Raji (cell line): Measurements from ENCODE around the gene STIMATE.

Experiments
- POLR2A ChIP-seq: IDR thresholded peaks from 2 replicates; pipeline ENCODE4 v1.6.1; 2011; ENCODE audit warnings: low read depth, low read length, control low read depth; ENCODE audit not compliant: insufficient read depth

Gene STIMATE

GRCh38 chr3:52904552-52904951 lies 7.2 kb upstream of the STIMATE start:
- TF ChIP-seq POLR2A: no peak

GRCh38 chr3:52904000-52904399 lies 6.7 kb upstream of the STIMATE start:
- TF ChIP-seq POLR2A: no peak

GRCh38 chr3:52896613-52897012 lies 735 bp downstream of the STIMATE start:
- no peak for TF ChIP-seq POLR2A

DNA sequence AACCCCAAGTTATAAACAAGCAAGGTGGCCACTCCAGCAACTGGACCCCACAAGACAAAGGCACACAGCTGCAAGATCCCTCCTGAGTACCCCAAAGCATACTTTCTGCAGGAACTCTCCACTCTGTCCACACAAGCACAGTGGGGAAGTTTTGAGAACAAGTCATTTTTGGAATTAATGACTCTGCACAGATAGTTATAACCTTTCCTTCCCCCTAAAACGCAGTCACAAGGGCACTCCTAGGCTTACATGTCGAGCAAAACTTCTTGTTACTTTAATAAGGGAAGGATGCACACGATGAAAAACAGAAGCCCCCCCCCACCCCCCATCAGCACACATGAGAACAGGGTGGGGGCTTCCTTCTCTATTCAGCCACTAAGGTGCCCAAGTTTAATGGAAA lies 1.2 kb downstream of the STIMATE start:
- no peak for TF ChIP-seq POLR2A

DNA sequence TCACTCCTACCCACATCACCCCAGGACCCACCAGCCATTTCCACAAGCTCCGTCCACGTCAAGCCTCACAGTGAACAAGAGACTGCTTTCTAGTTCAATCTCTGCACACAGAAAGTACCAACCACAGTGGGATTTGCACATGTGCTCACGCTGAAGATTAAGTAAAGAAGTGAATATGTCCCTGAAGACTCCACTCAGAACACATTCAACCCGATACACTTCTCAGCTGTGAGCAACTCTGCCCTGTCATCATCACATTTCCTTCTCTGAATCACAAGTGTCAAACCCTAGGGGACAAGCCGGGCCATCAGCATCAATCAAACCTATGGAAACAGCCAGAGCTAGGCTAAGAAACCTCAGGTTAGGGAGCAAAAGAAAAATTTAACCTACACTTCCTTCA lies 1.9 kb downstream of the STIMATE start:
- no peak for TF ChIP-seq POLR2A

- TF ChIP-seq POLR2A: no peak
Observed at GRCh38 chr3:52894756-52895155, 2.6 kb downstream of the STIMATE start.

GRCh38 chr3:52893723-52894122 lies 3.6 kb downstream of the STIMATE start:
- TF ChIP-seq POLR2A: no peak

DNA sequence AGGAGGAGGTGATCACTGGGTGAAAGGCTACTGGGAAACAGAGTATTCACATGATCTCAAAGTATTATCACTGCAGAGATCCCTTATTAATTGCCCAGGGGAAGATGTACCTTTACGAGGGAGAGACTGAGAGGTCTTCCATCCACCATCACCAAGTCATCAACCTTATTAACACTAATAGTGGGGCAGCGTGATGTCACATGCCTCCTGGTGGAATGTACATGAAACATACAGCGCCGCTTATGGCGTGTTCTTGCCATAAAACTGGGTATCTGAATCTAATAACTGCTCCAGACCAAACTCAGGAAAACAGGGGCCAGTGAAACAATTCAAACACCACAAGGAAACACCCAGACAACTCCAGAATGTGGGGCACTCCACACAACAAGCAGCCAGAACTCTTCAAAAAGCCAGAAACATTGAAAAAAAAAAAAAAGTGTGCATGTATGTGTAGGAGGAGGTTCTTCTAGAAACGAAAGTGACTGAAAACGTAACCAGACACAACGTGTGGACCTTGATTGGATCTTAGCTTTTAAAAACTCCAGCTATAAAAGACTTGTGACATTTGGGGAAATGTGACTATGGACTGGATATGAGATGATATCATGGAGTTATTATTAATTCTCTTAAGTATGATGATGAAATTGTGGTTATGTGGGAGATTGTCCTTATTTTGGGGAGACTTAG lies 4.6 kb downstream of the STIMATE start:
- TF ChIP-seq POLR2A: no peak

DNA sequence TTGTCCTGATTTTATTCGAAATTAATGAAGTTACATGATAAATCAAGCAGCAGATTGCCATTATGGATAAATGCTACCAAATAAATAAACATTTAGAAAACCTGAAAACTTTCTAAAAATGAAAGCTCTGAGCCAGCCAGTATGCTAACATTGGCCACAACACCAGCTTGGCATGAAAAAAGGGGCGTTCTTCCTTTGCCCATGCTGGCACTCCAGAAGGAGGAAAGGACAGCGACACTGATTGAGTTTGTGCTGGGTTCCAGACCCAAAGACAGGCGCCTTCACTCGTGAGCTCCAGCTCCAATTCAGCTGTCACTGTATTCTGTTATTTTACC lies 5.1 kb downstream of the STIMATE start:
- TF ChIP-seq POLR2A: no peak

DNA sequence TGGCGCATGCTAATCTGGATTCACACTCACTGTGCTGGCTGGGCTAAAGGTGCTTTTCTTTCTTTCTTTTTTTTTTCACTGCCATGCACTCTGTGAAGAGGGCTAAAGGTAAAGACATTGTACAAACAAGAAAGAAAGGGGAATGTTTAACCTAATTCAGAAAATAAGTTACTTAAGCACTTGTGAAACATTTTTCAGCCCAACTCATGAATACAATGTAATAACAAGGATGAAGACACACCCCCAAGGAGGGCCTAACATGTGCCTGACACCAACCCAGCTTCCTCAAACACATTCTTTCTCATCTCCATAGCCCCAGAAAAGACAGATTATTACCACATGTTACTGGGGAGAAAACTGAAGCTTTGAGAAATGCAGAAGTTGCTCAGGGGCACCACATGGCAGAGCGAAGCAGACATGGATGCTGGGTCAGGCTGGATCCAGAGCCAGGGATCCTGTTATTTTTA lies 5.7 kb downstream of the STIMATE start:
- no peak for TF ChIP-seq POLR2A

DNA sequence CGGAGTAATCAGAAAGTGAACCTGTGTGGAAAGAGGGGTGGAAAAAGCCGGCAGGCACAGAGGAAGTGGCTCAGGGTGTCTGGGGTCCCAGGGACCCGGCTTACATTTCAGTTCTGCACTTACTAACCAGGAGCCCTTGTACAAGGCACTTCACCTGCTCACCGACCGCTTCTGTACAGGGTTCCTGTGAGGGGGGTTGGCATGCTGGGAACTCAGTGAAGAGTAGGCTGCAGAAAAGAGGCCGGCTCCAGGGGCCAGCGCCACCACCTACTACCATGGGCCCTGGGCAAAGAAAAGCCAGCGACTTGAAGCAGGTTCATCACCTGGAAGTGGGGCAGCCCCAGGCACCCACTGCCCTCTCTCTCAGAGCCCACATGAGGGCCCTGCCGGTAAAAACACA lies 6.2 kb downstream of the STIMATE start:
- no peak for TF ChIP-seq POLR2A

DNA sequence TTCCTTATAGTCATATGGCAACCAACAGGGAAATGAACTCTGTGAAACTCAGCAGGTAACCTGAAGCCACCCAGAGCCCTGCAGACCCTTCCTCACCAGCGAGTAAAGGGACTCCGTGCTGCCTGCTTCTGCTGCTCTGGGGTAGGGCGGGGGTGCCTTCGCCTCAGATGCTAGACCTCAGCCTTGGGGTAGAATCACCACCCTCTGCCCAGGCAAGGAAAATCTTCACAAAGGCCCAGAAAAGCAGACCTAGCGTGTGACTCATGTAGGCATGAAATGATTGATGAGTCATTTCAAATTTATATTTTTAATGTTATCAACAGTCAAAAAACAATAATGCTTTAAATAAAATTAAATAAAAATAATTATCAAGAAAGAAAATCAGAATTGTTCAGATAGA lies 6.6 kb downstream of the STIMATE start:
- no peak for TF ChIP-seq POLR2A

- no peak for TF ChIP-seq POLR2A
Observed at GRCh38 chr3:52889901-52890300, 7.4 kb downstream of the STIMATE start.

- no peak for TF ChIP-seq POLR2A
Observed at GRCh38 chr3:52887166-52887565, 10.2 kb downstream of the STIMATE start.

DNA sequence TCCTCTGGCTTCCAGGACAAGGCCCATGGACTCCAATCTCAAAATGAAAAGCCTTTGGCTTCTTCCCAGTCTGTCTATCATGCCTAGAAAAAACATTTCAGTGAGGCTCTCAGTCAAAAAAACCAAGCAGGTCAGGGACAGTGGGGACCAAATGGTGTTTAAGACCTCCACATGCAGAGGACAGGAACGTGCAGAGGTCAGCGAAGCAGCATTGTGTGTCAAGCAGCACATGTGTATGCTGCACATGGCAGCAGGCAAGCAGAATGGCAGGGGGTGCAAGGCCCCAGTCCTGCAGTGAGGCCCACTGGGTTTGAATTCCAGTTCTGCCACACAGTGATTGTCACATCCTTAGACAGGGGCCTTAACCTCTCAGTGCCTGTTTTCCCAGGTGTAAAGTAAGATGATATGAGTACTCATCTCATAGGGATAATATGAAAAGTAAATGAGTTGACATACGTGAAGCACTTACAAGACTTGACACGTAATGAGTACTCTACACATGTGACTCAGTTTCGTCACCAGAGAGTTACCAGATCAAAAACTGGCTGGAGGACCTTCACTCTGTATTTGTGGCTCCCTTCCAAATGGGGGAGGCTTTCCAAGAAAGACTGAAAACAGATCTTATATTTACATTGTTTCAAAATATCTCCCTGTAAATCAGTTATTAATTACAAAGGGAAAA lies 11.2 kb downstream of the STIMATE start:
- no peak for TF ChIP-seq POLR2A

- TF ChIP-seq POLR2A: no peak
Observed at GRCh38 chr3:52882377-52882776, 15.0 kb downstream of the STIMATE start.

- TF ChIP-seq POLR2A: no peak
Observed at GRCh38 chr3:52881871-52882270, 15.5 kb downstream of the STIMATE start.

DNA sequence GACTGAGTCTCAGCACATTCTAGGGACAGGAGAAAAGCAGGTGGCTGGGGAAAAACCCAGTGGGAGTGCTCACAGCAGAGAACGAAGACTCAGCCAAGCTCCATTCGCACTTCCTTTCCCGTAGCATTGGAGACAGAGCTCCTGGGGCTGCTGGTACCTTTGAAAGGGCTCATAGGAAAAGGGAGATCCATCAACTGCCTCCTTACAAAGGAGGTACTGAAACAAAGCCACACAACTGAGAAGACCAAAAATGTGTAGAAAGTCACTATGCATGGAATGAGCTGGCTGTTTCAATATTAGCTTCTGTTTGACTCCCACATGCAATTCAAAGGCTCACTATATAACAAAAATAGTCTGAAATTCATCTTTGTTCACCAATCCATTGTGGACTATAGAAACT lies 16.9 kb downstream of the STIMATE start:
- no peak for TF ChIP-seq POLR2A

- TF ChIP-seq POLR2A: no peak
Observed at GRCh38 chr3:52880047-52880446, 17.3 kb downstream of the STIMATE start.
